RCC 7860 (cell line): ENCODE results near the gene LRRC8C.
A peak's percentile ranks its signal among the peaks of the same experiment; 100 is the strongest.
"Not testable (repeated sequence)": the region's sequence is repeated elsewhere in the genome, so short reads cannot be mapped to it uniquely, and the experiment has no call there.

Experiments
- DNase-seq: peaks from one replicate; pipeline ENCODE4 v3.0.0-alpha.2; 2015; ENCODE audit warnings: low spot score
- FAIRE-seq: peaks from 2 replicates; lab custom pipeline; 2012; peaks lifted over from hg19 to GRCh38; lab: Jason Lieb, UNC

Gene LRRC8C

DNA sequence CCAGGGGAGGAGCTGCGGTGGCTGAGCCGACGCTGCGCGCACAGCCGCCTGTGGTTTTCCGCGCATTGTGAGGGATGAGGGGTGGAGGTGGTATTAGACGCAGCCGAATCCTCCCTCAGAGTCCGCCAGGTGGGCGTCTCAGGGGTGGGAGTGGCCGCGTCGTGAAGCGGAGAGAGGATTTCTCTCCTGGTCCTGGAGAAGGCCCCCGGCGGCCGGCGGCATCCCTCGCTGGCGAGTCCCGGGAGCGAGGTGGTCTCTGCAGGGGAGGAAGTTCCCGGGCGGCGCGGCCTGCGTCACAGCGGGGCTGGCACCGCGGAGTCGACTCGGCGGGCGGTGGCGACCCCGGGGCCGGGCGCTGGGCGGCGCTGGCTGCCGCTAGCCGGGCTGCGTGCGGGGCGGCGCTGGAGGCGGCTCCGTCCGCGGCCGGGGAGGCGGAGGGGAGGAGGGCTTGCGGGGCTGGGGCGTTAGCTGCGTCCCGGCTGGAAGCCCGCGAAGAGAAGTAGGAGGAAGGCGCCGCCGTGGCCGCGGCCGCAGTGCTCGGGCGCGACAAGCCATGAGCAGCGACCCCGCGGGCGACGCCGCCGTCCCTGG lies at the start of gene LRRC8C:
LRRC8C (plus strand) TSS at position 464 of the 591 bp plus-strand sequence. CDS start 53,354 bp downstream, outside the sequence.
- peak; percentile 49 for DNase-seq
- FAIRE-seq: no peak

DNA sequence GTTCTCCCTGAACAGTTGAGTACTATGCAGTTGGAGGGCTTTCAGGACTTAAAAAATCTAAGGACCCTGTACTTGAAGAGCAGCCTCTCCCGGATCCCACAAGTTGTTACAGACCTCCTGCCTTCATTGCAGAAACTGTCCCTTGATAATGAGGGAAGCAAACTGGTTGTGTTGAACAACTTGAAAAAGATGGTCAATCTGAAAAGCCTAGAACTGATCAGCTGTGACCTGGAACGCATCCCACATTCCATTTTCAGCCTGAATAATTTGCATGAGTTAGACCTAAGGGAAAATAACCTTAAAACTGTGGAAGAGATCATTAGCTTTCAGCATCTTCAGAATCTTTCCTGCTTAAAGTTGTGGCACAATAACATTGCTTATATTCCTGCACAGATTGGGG lies 48.7 kb upstream of the LRRC8C start:
- FAIRE-seq (no peak), DNase-seq (no peak)

GRCh38 chr1:89584781-89585180 lies 48.1 kb upstream of the LRRC8C start:
- DNase-seq (no peak), FAIRE-seq (no peak)

DNA sequence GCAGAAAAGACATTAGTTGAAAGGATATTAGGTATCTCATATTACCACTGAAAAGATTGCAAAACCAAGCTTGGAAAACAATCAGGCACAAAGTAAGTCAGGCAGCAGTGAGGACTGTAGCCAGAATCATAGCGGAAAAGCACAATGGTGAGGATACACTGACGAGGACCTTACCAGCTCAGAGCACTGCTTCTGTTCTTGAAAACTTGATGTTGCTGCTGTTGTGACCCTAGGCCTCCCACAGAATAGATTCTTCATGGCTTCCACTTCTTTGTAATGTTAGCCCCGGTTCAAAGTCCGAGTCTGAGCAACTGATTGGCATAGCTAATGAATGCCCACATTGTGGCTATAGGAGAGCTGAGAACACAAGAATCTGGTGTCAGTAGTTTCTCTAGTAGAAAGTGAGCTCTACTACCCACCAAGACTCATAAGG lies 45.2 kb upstream of the LRRC8C start:
- FAIRE-seq: no peak
- DNase-seq: no peak

GRCh38 chr1:89588480-89588879 lies 44.4 kb upstream of the LRRC8C start:
- DNase-seq (no peak), FAIRE-seq (no peak)

GRCh38 chr1:89589515-89589914 lies 43.4 kb upstream of the LRRC8C start:
- DNase-seq (no peak), FAIRE-seq (no peak)

DNA sequence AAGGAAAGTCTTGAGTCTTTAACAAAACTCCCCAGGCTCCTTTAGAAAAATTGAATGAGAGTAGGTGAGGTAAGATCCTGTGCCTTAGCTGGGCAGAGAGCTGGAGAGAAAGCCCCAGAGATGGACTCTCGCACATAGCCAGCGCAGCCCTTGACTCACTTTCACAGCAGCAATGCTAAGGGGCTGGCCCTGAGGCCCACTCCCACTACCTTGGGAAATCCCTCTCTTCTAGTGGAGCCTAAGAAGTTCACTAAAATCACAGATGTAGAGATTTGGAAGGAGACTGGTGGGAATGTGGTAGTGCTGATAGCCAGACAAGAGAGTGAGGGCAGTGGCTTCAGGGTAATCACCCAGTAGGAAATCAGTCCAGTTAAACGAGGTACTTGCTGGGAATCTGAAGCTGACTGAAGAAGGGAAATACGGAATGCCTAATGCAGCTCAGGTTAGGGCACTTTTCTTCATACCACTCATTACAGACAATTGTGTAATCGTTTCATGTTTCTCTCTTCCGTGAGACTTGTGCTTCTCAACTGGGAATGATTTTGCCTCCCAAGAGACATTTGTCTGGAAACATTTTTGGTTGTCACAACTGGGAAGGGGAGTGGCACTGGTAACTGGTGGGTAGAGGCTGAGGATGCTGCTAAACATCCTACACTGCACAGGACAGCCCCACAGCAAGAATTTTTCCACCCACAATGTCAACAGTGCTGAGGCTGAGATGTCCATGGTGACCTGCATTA lies 42.4 kb upstream of the LRRC8C start:
- FAIRE-seq: no peak
- DNase-seq: no peak

DNA sequence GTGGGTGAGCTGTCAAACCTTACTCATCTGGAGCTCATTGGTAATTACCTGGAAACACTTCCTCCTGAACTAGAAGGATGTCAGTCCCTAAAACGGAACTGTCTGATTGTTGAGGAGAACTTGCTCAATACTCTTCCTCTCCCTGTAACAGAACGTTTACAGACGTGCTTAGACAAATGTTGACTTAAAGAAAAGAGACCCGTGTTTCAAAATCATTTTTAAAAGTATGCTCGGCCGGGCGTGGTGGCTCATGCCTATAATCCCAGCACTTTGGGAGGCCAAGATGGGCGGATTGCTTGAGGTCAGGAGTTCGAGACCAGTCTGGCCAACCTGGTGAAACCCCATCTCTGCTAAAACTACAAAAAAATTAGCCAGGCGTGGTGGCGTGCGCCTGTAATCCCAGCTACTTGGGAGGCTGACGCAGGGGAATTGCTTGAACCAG lies 40.0 kb upstream of the LRRC8C start:
- FAIRE-seq, DNase-seq: not testable (repeated sequence)

GRCh38 chr1:89594096-89594740 lies 38.7 kb upstream of the LRRC8C start:
- FAIRE-seq: no peak

DNA sequence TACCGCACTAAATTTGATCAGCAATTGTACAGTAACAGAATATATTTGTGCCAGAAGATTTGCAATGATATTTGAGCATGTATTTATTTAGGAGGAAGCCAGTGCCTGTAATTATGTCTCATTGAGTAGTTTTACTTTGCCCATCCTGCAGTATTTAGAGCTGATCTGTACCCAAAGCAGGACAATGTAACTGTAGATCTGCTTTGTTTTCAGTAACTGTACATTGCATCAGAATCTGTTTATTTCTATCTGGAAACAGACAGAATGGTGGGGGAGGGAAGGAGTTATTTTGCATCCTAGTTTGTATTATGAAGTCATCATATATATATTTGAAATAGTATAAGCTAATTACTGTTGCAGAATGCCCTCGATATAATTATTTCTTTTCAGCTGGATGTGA lies 36.2 kb upstream of the LRRC8C start:
- no peak for FAIRE-seq
- DNase-seq: no peak

More at GRCh38 chr1:89594096-89594740, 38.7 kb upstream of the LRRC8C start:
- DNase-seq: no peak

DNA sequence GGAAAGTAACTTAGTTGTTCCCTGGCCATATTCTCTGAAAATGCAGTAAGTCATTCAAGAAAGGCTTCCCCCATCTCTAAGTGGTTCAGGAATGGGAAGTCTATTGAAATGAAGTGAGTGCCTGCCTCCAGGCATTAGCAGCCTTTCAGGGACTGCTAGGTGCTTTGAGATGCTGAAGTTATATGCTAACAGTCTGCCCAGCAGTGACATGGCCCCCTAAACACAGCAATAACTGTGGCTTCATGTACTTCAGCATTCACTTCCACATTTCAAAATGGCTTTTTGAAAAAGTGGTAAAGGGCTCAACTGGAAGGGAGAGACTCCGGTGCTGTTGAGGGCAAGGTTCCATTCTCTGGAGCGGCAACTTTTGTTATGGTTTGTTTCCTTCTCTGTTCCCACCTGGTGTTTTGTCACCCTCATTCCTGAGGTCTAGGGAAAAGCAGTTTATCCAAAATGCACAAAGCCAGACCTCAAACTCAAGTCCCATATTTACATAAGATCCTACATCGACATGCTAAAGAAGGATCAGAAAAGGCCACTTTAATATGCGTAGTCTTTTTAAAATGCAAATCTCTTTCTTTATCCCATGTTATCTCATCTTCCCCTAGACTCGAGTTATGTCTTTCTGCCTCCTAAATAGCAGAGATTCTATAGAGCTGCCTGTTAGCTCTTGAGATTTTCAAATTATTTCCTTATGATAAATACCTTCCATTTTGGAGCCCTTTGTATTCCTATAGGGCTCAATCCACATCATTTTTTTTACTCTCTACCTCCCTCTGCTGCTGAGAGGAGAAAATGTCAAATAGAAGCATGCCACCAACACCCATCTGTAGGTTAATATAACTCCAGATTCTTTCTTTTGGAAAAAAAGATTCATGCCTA lies 34.2 kb upstream of the LRRC8C start:
- peak; percentile 14 for DNase-seq
- FAIRE-seq: peak; percentile 60

DNA sequence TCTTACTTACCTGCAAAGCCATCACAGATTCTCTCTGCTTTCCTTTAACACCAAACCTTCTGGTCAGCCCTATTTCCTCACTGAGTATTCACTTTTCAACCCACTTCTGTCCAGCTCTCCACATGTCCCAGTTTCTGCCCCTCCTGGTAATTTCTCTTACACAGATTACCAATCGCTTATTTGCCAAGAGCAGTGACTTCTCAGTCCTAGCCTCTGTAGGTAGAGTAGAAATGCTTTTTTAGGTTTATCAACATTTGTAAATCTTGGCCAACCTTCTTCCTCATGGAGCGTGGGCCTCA lies 33.6 kb upstream of the LRRC8C start:
- DNase-seq (no peak), FAIRE-seq (no peak)

DNA sequence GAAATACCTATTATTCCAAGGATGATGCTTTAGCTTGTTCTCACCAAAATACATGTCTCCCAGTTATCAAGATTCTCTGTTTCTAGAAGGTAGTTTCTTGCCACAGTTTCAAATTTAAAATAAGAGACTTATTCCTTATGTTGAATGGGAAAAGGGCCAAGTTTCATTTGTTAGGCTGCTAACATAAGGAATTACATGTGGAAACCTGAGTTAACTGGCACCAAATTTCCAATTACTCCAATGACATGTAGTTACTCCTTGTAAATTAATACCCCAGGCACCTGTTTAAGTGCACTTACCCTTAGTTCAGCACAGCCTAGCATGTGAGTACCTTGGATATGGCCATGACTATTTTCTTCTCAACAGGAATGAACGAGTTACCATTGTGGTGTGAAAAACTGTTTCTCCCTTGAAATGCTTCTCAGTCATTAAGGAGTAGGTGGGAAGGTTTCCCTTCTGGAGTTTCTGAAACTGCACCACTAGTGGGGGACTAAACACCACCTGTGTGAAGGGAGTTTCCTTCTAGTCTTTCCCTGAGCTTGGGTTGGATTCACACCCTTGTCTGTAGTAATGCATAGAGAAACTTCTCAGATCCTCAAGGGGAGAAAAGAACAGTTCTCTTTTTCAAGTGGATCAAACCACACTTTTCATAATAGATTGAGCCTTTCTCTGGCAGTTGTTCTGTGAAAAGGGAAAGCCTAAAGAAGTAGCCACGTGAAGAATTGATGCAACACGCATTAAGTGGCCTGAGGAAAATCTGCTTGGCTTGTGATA lies 32.3 kb upstream of the LRRC8C start:
- FAIRE-seq (no peak), DNase-seq (no peak)

DNA sequence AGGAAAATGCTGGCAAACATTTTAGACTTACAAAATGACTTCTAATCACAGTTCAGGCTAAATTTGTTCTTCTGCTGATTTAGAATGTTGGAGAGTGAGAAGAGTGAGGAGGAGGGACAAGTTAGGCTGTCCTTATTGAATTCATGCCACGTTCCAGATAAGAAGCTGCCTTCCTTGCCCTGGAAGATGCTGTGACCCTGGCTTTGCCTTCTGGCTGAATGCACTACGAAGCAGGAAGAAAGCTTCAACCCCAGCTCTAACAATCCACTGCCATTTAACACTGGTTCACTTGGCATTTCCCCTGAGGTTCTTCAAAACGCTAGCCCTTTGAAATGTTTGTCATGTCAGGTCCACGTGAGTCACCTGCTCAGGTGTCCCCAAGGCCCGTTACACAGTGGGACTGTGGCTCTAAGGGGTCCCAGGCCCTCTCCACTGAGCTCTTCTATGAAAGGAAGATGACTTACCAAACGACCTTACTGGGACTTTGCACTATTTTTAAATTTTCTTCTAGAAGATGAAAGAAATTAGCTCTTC lies 30.0 kb upstream of the LRRC8C start:
- FAIRE-seq (no peak), DNase-seq (no peak)

DNA sequence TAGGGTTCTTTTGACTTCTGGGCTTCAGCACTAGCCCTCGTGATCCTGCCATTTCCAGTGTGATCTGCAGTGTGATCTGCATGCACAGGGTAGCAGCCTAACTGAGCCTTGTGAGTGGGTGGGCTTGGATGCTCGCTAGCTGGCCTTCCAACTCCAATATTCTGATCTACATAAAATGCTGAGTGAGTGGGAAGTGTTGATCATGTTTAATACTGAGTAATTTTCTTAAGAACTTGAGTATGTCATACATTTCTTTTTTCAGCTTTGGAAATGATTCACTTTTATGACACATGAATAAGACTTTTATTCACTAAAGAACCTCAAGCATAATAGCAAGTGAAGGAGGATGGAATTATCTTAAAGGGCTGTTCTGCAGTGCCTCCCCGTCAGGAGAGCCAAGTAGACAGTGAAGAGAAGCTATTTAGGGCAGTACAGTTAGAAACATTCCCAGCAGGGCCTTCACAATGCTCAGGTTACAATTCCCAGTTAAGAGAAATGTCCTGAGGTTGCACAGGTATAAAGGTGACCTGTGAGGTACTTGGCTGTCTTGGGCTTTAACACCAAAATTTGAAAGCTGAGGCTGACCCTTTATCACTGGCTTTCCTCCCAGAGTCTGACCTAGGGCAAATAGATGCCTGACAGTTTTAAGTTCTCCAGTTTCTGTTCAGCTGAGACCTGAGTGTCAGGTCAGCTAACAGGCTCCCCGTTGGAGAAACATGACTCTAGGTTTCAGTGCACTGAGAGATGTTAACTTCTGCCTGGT lies 29.1 kb upstream of the LRRC8C start:
- DNase-seq: no peak
- FAIRE-seq: no peak

- DNase-seq (no peak), FAIRE-seq (no peak)
These were observed 28.5 kb upstream of the LRRC8C start for GRCh38 chr1:89604414-89604735.

GRCh38 chr1:89605692-89606091 lies 27.2 kb upstream of the LRRC8C start:
- peak; percentile 90 for DNase-seq
- FAIRE-seq: peak; percentile 82

- FAIRE-seq (no peak), DNase-seq (no peak)
These were observed 26.5 kb upstream of the LRRC8C start for GRCh38 chr1:89606227-89606980.

DNA sequence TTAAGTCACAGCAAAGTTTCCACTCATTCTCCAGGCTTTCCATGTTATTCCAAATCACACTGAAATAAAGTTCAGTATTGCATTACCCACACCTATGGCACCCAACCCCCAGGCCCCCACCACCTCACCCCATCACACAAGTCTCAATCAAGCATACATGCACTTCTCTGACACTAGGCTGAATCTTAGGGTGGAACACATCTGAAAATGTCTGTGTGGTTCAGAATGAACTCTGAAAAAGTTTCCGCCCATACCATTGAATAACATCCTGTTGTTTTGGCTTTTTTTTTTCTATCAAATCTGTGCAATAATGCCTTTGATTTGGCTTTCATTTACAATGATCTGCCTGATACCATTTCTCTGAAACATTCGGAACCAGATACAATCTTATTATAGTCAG lies 25.8 kb upstream of the LRRC8C start:
- no peak for FAIRE-seq
- DNase-seq: no peak
